Stimulated activated CD8-positive, alpha-beta memory T cell treated with anti-CD3 and anti-CD28 coated beads, Interleukin-4, amount 100 ng/mL, for 24 hours (primary cell): ENCODE measurements around the gene SLC22A12.
"Not testable (repeated sequence)": the region's sequence is repeated elsewhere in the genome, so short reads cannot be mapped to it uniquely, and the experiment has no call there.

Experiments used
- DNase-seq: peaks from one replicate; pipeline ENCODE4 v3.0.0-alpha.2; 2020; ENCODE audit warnings: low read depth

Gene SLC22A12

DNA sequence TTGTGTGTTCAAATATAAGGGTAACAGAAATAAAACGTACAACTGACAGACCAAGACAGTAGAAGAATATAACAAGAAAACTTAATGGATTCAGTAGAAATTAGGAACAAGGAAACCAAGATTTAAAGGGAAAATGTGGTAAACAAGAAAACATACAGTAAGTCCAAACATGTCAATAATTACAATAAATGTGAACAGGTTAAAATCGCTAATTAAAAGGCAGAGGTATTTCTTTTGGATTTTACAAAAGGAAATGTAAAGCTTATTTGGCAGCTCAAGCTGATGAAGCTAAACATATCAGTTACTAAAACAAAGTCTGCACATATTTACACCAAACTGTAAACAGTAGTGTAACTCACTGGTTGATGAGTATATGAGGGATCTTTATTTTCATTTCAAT lies 2.3 kb upstream of the SLC22A12 start:
- DNase-seq = no peak

DNA sequence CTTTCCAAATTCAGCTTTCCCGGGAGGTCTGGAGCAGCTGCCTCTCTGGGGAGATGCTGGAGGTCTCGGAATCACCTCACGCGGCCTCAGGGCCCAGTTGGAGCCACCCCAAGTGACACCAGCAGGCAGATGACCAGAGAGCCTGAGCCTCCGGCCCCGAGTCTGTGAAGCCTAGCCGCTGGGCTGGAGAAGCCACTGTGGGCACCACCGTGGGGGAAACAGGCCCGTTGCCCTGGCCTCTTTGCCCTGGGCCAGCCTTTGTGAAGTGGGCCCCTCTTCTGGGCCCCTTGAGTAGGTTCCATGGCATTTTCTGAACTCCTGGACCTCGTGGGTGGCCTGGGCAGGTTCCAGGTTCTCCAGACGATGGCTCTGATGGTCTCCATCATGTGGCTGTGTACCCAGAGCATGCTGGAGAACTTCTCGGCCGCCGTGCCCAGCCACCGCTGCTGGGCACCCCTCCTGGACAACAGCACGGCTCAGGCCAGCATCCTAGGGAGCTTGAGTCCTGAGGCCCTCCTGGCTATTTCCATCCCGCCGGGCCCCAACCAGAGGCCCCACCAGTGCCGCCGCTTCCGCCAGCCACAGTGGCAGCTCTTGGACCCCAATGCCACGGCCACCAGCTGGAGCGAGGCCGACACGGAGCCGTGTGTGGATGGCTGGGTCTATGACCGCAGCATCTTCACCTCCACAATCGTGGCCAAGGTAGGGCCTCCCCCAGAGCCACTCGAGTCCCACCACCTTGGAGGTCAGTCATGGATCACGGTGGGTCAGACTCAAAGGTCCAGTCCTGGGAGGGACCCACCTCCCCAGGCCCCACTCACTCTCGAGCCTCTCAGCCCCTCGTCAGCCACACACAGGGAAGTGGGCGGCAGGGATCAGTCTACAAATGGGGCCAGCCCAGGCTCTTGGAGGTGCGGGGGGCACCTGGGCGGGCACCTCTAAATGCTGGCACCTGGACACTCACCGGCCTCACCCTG lies 525 bp downstream of the SLC22A12 start:
- no peak for DNase-seq

- no peak for DNase-seq
Observed at GRCh38 chr11:64592234-64592615, 1.2 kb downstream of the SLC22A12 start.

GRCh38 chr11:64592656-64593055 lies 1.6 kb downstream of the SLC22A12 start:
- DNase-seq = no peak

DNA sequence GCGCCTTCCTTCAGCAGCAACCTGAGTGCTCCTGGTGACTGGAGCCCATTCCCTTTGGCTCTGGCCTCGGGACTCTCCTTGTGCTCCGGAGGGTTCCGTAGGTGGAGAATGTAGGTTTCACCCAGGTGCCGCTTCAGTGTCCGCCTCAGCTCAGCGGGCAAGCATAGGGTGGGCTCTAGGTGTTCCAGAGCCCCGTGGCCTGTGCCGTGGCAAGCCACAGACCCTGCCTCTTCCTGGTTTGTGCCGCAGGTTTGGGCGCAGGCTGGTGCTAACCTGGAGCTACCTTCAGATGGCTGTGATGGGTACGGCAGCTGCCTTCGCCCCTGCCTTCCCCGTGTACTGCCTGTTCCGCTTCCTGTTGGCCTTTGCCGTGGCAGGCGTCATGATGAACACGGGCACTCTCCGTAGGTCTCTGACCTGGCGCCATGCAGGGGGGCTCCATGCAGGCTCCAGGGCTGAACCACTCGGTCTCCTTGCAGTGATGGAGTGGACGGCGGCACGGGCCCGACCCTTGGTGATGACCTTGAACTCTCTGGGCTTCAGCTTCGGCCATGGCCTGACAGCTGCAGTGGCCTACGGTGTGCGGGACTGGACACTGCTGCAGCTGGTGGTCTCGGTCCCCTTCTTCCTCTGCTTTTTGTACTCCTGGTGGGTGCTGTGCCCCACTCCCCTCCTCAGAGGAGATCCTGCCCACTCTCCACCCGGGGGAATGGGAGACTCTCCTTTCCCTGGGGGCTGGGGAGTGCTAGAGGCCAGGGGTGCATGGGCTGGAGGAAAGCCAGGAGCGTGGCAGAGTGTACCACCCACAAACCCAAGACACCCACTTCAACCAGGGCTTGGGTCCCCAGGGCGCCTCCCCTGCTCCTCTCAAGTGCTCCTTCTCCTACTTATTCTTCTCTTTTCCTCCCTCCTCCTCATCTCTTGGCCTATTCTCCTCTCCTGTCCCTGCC lies 2.4 kb downstream of the SLC22A12 start:
- no peak for DNase-seq

GRCh38 chr11:64594159-64594939 lies 3.3 kb downstream of the SLC22A12 start:
- DNase-seq = no peak

GRCh38 chr11:64595922-64596321 lies 4.9 kb downstream of the SLC22A12 start:
- DNase-seq = not testable (repeated sequence)

GRCh38 chr11:64597671-64598101 lies 6.7 kb downstream of the SLC22A12 start:
- DNase-seq = no peak

DNA sequence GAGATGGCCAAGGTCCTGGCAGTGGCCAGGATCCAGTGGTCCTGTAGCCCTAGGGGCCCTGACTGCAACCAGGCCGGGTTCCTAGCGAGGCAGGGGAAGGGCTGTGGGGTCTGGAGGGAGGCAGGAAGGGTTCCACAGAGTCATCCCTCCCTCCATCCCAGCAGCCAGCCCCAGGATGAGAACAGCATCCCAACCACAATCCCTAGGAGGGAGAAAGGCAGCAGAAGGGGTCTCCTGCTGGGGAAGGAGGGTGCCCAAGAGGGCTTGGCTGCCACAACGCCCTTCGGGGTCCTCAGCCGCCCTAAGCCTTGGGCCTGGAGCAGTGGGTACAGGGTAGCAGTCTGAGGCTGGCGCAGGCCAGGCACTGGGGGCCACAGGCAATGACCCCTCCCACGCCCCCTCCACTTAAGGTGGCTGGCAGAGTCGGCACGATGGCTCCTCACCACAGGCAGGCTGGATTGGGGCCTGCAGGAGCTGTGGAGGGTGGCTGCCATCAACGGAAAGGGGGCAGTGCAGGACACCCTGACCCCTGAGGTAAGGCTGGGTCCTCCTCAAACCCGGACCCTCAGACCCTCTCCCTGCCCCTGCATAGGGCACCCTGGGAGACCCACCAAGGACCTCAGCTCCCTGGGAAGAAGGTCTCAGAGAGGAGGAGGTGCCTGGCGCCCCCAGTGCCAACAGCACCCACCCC lies 7.2 kb downstream of the SLC22A12 start:
- DNase-seq = no peak

- no peak for DNase-seq
Observed at GRCh38 chr11:64598797-64599697, 8.0 kb downstream of the SLC22A12 start.

DNA sequence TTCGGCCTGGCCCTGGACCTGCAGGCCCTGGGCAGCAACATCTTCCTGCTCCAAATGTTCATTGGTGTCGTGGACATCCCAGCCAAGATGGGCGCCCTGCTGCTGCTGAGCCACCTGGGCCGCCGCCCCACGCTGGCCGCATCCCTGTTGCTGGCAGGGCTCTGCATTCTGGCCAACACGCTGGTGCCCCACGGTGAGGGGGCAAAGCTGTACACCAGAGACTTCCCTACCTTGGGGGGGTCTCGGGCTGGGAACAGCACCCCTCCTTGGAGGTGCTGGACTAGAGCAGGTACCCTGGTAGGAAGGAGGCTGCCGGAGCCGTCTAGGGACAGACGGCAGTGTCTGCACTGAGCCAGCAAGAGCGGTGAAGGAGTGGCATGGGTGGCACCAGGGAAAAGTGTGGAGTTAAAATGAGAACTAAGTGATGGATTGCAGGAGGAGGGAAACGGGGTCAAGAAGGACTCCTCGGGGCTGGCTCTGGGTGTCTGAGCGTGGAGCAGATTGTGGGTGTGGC lies 8.7 kb downstream of the SLC22A12 start:
- no peak for DNase-seq

- DNase-seq = no peak
Observed at GRCh38 chr11:64600281-64600992, 9.4 kb downstream of the SLC22A12 start.

- DNase-seq = no peak
Observed at GRCh38 chr11:64601605-64602465, 10.8 kb downstream of the SLC22A12 start.

- DNase-seq = no peak
Observed at GRCh38 chr11:64602466-64603070, 11.5 kb downstream of the SLC22A12 start.

DNA sequence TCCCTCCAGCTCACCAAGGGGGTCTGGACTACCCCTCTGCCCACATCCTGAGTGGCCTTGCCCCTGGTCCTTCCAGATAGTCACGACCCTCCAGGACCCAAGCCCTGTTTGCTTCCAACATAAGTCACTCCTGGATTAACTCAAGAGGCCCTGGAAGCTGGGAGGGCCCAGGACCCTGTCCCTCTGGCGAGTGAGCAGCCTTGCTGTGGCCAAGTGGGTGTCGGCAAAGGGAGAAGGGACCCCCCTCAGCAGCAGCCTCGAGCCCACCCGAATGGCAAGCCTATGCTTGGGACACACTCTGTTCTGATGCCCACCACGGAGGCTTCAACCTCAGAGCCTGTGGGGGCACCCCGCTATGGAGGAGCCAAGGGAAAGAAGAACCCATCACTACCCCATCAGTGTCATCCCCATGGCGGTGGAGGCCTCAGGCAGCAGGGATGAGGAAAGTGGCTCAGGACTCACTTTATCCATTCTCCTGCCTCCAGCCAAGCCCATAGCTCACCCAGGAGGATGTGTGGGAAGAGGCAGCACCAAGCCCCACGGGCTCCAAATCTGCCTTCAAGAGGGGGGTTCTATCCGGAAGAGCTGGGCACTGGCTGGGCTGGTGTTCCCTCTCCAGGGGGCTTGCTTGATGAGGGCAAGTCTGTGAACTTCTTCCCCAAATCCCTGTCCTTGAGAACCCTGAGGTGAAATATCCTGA lies 12.5 kb downstream of the SLC22A12 start:
- no peak for DNase-seq

- DNase-seq = no peak
Observed at GRCh38 chr11:64604458-64605243, 13.6 kb downstream of the SLC22A12 start.

- no peak for DNase-seq
Observed at GRCh38 chr11:64605244-64605560, 14.2 kb downstream of the SLC22A12 start.
